HG03442 (cell line): ENCODE data around the gene ARSK.

Experiments
- ATAC-seq: cut with Tn5 transposase; IDR thresholded peaks from one replicate; pipeline ENCODE4 v1.9.1; 2021; ENCODE audit warnings: mild to moderate bottlenecking, moderate library complexity; ENCODE audit not compliant: unreplicated experiment

ARSK gene

GRCh38 chr5:95562282-95562681, 7.4 kb downstream of the ARSK start:
- no peak for ATAC-seq

GRCh38 chr5:95563367-95563766, 8.5 kb downstream of the ARSK start:
- no peak for ATAC-seq

- ATAC-seq = no peak
These were observed 9.5 kb downstream of the ARSK start for GRCh38 chr5:95564450-95564849.

GRCh38 chr5:95565280-95565920, 10.5 kb downstream of the ARSK start:
- ATAC-seq = no peak

- ATAC-seq = no peak
These were observed 17.1 kb downstream of the ARSK start for GRCh38 chr5:95572016-95572415.

- ATAC-seq = no peak
These were observed 26.7 kb downstream of the ARSK start for GRCh38 chr5:95581576-95581975.

- ATAC-seq = no peak
These were observed 29.1 kb downstream of the ARSK start for GRCh38 chr5:95583992-95584391.

GRCh38 chr5:95590880-95591279, 36.0 kb downstream of the ARSK start:
- no peak for ATAC-seq

GRCh38 chr5:95591490-95591901, 36.6 kb downstream of the ARSK start:
- peak; percentile 98 for ATAC-seq

- no peak for ATAC-seq
These were observed 40.5 kb downstream of the ARSK start for GRCh38 chr5:95595289-95595931.

GRCh38 chr5:95599252-95599651, 44.4 kb downstream of the ARSK start:
- no peak for ATAC-seq

- no peak for ATAC-seq
These were observed 45.7 kb downstream of the ARSK start for GRCh38 chr5:95600557-95600956.

- ATAC-seq = no peak
These were observed 50.9 kb downstream of the ARSK start for GRCh38 chr5:95605786-95606185.

- ATAC-seq = no peak
These were observed 51.5 kb downstream of the ARSK start for GRCh38 chr5:95606419-95606818.

- ATAC-seq = no peak
These were observed 54.8 kb downstream of the ARSK start for GRCh38 chr5:95609711-95610110.

- ATAC-seq = no peak
These were observed 55.6 kb downstream of the ARSK start for GRCh38 chr5:95610546-95610945.

GRCh38 chr5:95611396-95611795, 56.5 kb downstream of the ARSK start:
- no peak for ATAC-seq

- no peak for ATAC-seq
These were observed 58.6 kb downstream of the ARSK start for GRCh38 chr5:95613514-95613913.

- ATAC-seq = peak; percentile 44
These were observed 60.2 kb downstream of the ARSK start for GRCh38 chr5:95615164-95615467.

GRCh38 chr5:95617057-95617456, 62.2 kb downstream of the ARSK start:
- ATAC-seq = peak; percentile 26

- ATAC-seq = no peak
These were observed 64.2 kb downstream of the ARSK start for GRCh38 chr5:95619096-95619495.

GRCh38 chr5:95619514-95620029, 64.7 kb downstream of the ARSK start:
- no peak for ATAC-seq
